Hair follicular keratinocyte (primary cell): Measurements from ENCODE around the gene MORN1. TPM values are rescaled to one million over a fixed set of nuclear protein-coding genes. Genes with fewer than 3 reads are reported as not detected.

Experiments
- total RNA-seq: library from RNA; depleted of rRNA; stranded (reverse); fragments of >200 nt; gene quantifications from 2 replicates; pipeline ENCODE4 v1.2.3, GENCODE V29; 2015

MORN1 gene
- total RNA-seq = 1.6 and 5.8 TPM in 2 replicates

DNA sequence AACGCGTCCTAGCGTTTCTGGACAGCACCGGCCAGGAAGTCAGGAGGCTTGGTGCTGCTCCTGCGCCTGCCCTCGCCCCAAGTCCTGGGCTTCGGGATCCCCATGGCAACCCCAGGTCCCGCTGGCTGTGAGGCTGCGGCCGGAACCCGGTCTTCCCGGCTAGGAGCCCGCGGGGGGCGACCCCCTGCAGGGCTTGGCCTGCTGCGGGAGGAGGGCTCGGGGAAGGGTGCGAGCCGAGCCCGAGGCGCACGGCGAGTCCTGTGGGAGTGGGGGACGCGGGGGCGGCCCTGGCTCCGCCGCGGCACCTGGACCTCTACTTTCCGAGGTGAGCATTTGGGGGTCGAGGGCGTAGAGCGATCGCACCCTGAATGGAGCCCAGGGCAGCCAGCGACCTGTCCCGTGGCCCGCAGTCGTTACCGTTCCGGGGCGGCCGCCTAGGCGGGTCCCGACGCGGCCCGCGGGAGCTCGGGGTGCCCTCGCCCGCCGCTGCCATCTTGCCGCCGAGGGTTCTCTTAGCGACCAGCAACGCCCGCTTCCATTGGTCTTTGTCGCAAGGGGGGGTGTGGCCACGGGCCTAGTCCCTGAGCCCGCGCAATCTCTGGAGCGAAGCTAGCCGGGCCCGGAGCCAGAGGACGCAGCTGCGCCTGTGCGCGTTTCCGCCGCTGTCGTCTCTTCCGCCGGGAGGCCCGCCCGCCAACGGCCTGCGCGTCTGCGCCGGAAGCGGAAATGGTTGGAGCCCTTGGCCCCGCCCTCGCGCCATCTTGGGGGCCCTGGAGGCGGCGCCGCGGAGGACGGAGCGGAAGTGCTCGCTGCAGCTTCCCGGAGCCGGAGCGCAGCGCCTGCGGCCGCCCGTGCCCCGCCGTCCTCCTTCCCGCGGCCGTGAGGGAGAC, at the start of gene MORN1, which contains the start of gene RER1:
Gene MORN1 (minus strand): TSS at position 514 of the 890 bp plus-strand sequence. CDS start 21 bp downstream, at position 493.
Gene RER1 (plus strand): TSS at position 801 of the 890 bp plus-strand sequence. CDS start 3,950 bp downstream, outside the sequence.

DNA sequence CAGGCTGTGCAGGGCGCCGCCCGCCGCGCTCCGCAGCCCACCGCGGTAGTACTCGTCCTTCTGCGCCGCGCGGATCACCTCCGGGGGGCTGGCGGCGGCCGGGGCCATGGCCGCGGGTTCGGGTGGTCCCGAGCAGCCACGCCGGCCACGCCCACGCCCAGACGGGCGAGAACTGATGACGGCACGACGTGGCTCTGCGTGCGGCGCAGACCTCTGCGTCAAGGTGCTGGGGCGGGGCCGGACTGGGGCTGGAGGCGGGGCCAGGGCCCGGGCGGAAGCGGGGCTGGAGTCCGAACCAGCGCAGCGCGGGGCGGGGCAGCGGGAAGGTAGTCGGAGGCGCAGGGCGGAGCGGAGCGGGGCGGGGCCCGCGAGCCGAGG, 21.0 kb upstream of the MORN1 start, which contains the start of gene PEX10:
Gene PEX10 (minus strand): TSS at position 170 of the 378 bp plus-strand sequence. CDS start 62 bp downstream, at position 108.

Other genes with a start within 250 kb of the MORN1 start
- gene FAAP20, start 196.8 kb downstream of the MORN1 start, total RNA-seq = 31.6 and 35.1 TPM in 2 replicates
- gene SKI, start 163.2 kb downstream of the MORN1 start, total RNA-seq = 16.0 and 17.0 TPM in 2 replicates
- gene RER1, start 287 bp upstream of the MORN1 start, total RNA-seq = 94.2 and 123 TPM in 2 replicates
- 40.7 and 42.5 TPM in 2 replicates for gene PEX10, start 21.0 kb upstream of the MORN1 start, total RNA-seq
- gene PLCH2, start 84.7 kb upstream of the MORN1 start, total RNA-seq = 99.9 and 124 TPM in 2 replicates
- 21.8 and 24.3 TPM in 2 replicates for gene PANK4, start 135.0 kb upstream of the MORN1 start, total RNA-seq
- 0.31 TPM in 1 of 2 replicates, not detected in the other for gene HES5, start 138.7 kb upstream of the MORN1 start, total RNA-seq
- 10.3 and 15.1 TPM in 2 replicates for gene TNFRSF14, start 164.8 kb upstream of the MORN1 start, total RNA-seq
- 15.1 and 15.2 TPM in 2 replicates for gene PRXL2B, start 195.2 kb upstream of the MORN1 start, total RNA-seq
- 0.70 TPM in 1 of 2 replicates, not detected in the other for gene MMEL1, start 241.5 kb upstream of the MORN1 start, total RNA-seq